Neural cell (in vitro differentiated cells): ENCODE results near the gene ADK. TPM values are rescaled to one million over a fixed set of nuclear protein-coding genes. Genes with fewer than 3 reads are reported as not detected.

ENCODE experiments used
- H2AFZ ChIP-seq: fragments of 200-600, 300-800 bp; sonication (generic), shearing (Covaris generic); 2 replicates; pipeline ENCODE4 v1.6.0; 2014; ENCODE audit warnings: low read depth, mild to moderate bottlenecking, antibody characterized with exemption, low read length, moderate library complexity
- H3F3A ChIP-seq: fragments of 200-600 bp; shearing (Covaris generic); 2 replicates; pipeline ENCODE4 v1.6.1; 2016; ENCODE audit warnings: mild to moderate bottlenecking, moderate library complexity, mixed read lengths, antibody characterized with exemption, low read length; ENCODE audit not compliant: insufficient read depth, poor library complexity, severe bottlenecking
- H3K27ac ChIP-seq: fragments of 200-600, 300-800 bp; sonication (generic), shearing (Covaris generic); 2 replicates; pipeline ENCODE4 v1.5.1; 2014; ENCODE audit warnings: mild to moderate bottlenecking, low read length, moderate library complexity
- H3K27me3 ChIP-seq: fragments of 300-800, 200-600 bp; sonication (generic), shearing (Covaris generic); 2 replicates; pipeline ENCODE4 v1.6.0; 2014; ENCODE audit warnings: mild to moderate bottlenecking, low read depth, low read length, moderate library complexity; ENCODE audit not compliant: insufficient read depth
- H3K36me3 ChIP-seq: fragments of 300-800, 200-600 bp; sonication (generic), shearing (Covaris generic); 2 replicates; pipeline ENCODE4 v1.5.1; 2014; ENCODE audit warnings: mild to moderate bottlenecking, antibody characterized with exemption, low read length, moderate library complexity; ENCODE audit not compliant: insufficient read depth
- H3K4me2 ChIP-seq: fragments of 300-800, 200-600 bp; sonication (generic), shearing (Covaris generic); 2 replicates; pipeline ENCODE4 v1.6.0; 2014; ENCODE audit warnings: mild to moderate bottlenecking, low read length
- H3K4me3 ChIP-seq: fragments of 300-800, 200-600 bp; sonication (generic), shearing (Covaris generic); 2 replicates; pipeline ENCODE4 v1.5.1; 2014; ENCODE audit warnings: mild to moderate bottlenecking, low read length, moderate library complexity
- H3K79me2 ChIP-seq: fragments of 200-600 bp; shearing (Covaris generic); replicated peaks from 2 replicates; pipeline ENCODE4 v1.6.0; 2014; ENCODE audit warnings: mild to moderate bottlenecking, low read length, moderate library complexity; ENCODE audit not compliant: insufficient read depth
- H3K9ac ChIP-seq: fragments of 300-800, 200-600 bp; sonication (generic), shearing (Covaris generic); 2 replicates; pipeline ENCODE4 v1.6.1; 2016; ENCODE audit warnings: mild to moderate bottlenecking, low read length, mixed read lengths
- H3K9me2 ChIP-seq: fragments of 200-600 bp; shearing (Covaris generic); 2 replicates; pipeline ENCODE4 v1.6.1; 2016; ENCODE audit warnings: mild to moderate bottlenecking, low read length, mixed read lengths; ENCODE audit not compliant: insufficient read depth
- H3K9me3 ChIP-seq: fragments of 200-600, 300-800 bp; sonication (generic), shearing (Covaris generic); 2 replicates; pipeline ENCODE4 v1.6.1; 2016; ENCODE audit warnings: mild to moderate bottlenecking, mixed run types, low read length, moderate library complexity, mixed read lengths
- H4K20me1 ChIP-seq: fragments of 200-600 bp; shearing (Covaris generic); 2 replicates; pipeline ENCODE4 v1.6.1; 2016; ENCODE audit warnings: mild to moderate bottlenecking, mixed run types; ENCODE audit not compliant: insufficient read depth
- EP300 ChIP-seq: fragments of 450-650 bp; conservative IDR thresholded peaks from 2 replicates; pipeline ENCODE4 v1.6.1; 2014; ENCODE audit warnings: antibody characterized with exemption, mild to moderate bottlenecking, moderate library complexity; ENCODE audit not compliant: poor library complexity, severe bottlenecking
- EZH2 ChIP-seq: fragments of 200-600, 300-800 bp; shearing (Covaris generic), sonication (generic); IDR thresholded peaks from 2 replicates; pipeline ENCODE4 v1.6.1; 2014; ENCODE audit warnings: antibody characterized with exemption, low read length, borderline replicate concordance, mild to moderate bottlenecking; ENCODE audit not compliant: insufficient read depth, poor library complexity, severe bottlenecking
- MXI1 ChIP-seq: fragments of 450-650 bp; conservative IDR thresholded peaks from 2 replicates; pipeline ENCODE4 v1.6.1; 2014; ENCODE audit warnings: antibody characterized with exemption, mild to moderate bottlenecking; ENCODE audit not compliant: poor library complexity, severe bottlenecking
- POLR2AphosphoS5 ChIP-seq: IDR thresholded peaks from 2 replicates; pipeline ENCODE4 v1.6.1; 2012
- RAD21 ChIP-seq: fragments of 450-650 bp; conservative IDR thresholded peaks from 2 replicates; pipeline ENCODE4 v1.6.1; 2014; ENCODE audit warnings: antibody characterized with exemption, mild to moderate bottlenecking, moderate library complexity
- REST ChIP-seq: IDR thresholded peaks from 2 replicates; pipeline ENCODE4 v1.6.1; 2012; ENCODE audit warnings: borderline replicate concordance
- SMC3 ChIP-seq: fragments of 450-650 bp; conservative IDR thresholded peaks from 2 replicates; pipeline ENCODE4 v1.6.1; 2014; ENCODE audit warnings: antibody characterized with exemption, mild to moderate bottlenecking, moderate library complexity; ENCODE audit not compliant: poor library complexity
- TAF1 ChIP-seq: IDR thresholded peaks from 2 replicates; pipeline ENCODE4 v1.6.1; 2012; ENCODE audit warnings: low read depth
- polyA plus RNA-seq: library from polyadenylated mRNA; depleted of rRNA; stranded (reverse); fragments of >200 nt; gene quantifications from 2 replicates; pipeline ENCODE4 v1.2.3, GENCODE V29; 2014
- TF ChIP-seq, protein P1 (sequence below): fragments of 450-650 bp; IDR thresholded peaks from 2 replicates; pipeline ENCODE4 v1.5.1; 2014; ENCODE audit warnings: antibody characterized with exemption, mild to moderate bottlenecking, moderate library complexity; ENCODE audit not compliant: poor library complexity, severe bottlenecking

Gene ADK
- polyA plus RNA-seq, 1 donor from 2014 or later = 19.5 TPM

DNA sequence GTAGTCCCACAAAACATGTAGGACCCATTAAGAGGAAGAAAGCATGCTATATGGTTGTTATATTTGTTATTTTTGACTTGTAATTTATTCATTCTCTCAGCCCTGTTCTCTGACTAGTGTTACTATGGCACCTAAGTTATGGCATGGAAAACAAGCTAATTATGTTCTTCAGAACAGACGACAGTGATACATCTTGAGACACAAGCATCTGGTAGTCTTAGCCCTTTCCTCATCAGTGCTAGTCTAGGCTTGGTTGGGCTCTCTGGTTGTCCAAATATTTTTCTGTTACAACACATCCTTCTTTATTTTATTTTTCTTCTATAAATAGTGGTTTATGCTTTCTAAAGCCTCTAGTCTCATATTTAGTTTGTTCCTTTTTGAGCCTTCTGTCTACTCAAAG is 367.0 kb downstream of the ADK start:
- peaks cover 14% of the 10 kb centered on the region for H3K9me3 ChIP-seq
- H3K9me2 ChIP-seq = no peaks in the 10 kb centered on the region
- no peaks in the 10 kb centered on the region for H3F3A ChIP-seq
- no peaks in the 10 kb centered on the region for H3K79me2 ChIP-seq
- no peaks in the 10 kb centered on the region for H3K27me3 ChIP-seq
- no peak overlapping the region for H3K4me3 ChIP-seq
- no peak overlapping the region for H3K27ac ChIP-seq
- TF ChIP-seq MXI1 (no peak), EP300 (no peak), REST (no peak), TAF1 (no peak), RAD21 (no peak), SMC3 (no peak), EZH2 (no peak), POLR2AphosphoS5 (no peak)
- TF ChIP-seq, protein P1, sequence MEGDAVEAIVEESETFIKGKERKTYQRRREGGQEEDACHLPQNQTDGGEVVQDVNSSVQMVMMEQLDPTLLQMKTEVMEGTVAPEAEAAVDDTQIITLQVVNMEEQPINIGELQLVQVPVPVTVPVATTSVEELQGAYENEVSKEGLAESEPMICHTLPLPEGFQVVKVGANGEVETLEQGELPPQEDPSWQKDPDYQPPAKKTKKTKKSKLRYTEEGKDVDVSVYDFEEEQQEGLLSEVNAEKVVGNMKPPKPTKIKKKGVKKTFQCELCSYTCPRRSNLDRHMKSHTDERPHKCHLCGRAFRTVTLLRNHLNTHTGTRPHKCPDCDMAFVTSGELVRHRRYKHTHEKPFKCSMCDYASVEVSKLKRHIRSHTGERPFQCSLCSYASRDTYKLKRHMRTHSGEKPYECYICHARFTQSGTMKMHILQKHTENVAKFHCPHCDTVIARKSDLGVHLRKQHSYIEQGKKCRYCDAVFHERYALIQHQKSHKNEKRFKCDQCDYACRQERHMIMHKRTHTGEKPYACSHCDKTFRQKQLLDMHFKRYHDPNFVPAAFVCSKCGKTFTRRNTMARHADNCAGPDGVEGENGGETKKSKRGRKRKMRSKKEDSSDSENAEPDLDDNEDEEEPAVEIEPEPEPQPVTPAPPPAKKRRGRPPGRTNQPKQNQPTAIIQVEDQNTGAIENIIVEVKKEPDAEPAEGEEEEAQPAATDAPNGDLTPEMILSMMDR = no peak
- no peaks in the 10 kb centered on the region for H4K20me1 ChIP-seq
- H3K36me3 ChIP-seq = no peaks in the 10 kb centered on the region
- no peak overlapping the region for H2AFZ ChIP-seq
- H3K9ac ChIP-seq = no peak overlapping the region
- no peak overlapping the region for H3K4me2 ChIP-seq

GRCh38 chr10:74521526-74521925 is 370.5 kb downstream of the ADK start:
- no peak for TF ChIP-seq REST
- no peak for TF ChIP-seq RAD21
- no peak for TF ChIP-seq EP300
- TF ChIP-seq SMC3 = no peak
- TF ChIP-seq, protein P1 = no peak
- TF ChIP-seq POLR2AphosphoS5 = no peak
- no peak for TF ChIP-seq TAF1
- TF ChIP-seq EZH2 = no peak
- TF ChIP-seq MXI1 = no peak
- H3K79me2 ChIP-seq = no peaks in the 10 kb centered on the region
- no peaks in the 10 kb centered on the region for H3K9me3 ChIP-seq
- H3F3A ChIP-seq = no peaks in the 10 kb centered on the region
- H3K27me3 ChIP-seq = no peaks in the 10 kb centered on the region
- H3K9me2 ChIP-seq = no peaks in the 10 kb centered on the region
- H3K27ac ChIP-seq = no peak overlapping the region
- H2AFZ ChIP-seq = no peak overlapping the region
- no peak overlapping the region for H3K9ac ChIP-seq
- no peaks in the 10 kb centered on the region for H3K36me3 ChIP-seq
- H3K4me2 ChIP-seq = no peak overlapping the region
- no peak overlapping the region for H3K4me3 ChIP-seq
- H4K20me1 ChIP-seq = no peaks in the 10 kb centered on the region
